ENCODE results near the gene CERK. TPM values are rescaled to one million over a fixed set of nuclear protein-coding genes. Genes with fewer than 3 reads are reported as not detected.

CERK gene
- polyA plus RNA-seq, 3 donors, result 48.6 to 51.4 (median 50.7) TPM

GRCh38 chr22:46703996-46704370 is 34.1 kb downstream of the CERK start:
- no peak for DNase-seq (ENCODE audit: low read depth in 3 of 3, low spot score in 2 of 3)

DNA sequence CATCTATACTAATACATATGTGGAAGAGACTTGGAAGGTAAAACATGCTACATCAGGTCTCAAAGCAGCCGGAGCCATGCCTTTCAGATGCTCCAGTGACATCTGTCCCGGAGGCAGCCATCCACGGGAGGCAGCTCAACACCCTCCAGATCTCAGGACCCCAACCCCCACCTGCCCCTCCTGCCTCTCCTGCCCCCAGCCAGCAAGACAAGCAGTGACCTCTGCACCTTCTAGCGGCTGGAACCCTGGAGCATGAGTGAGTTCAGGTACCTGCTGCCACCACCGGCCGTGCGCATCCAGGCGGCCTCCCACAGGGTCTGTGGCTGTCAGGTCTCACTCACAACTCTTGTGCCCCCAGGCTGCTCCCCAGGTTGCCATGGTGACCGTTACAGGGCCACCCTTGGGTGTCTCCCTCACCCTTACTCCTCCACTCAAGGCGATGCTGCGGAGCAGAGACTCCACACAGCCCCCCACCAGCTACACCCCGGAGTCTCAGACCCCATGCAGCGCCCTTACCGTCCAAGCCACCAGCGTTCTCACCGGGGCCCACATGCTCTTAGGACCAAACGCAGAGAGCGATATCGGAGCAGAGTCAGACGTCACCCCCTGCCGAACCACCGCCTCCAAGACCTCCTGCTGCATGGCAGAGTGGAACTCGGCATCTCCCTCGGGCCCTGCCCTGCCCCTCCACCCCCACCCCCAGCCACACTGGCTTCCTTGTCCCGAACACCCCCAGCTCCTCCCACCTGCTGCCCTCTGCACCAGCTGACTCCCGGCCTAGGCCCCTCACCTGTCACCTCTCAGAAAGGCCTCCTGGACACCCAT is 34.7 kb downstream of the CERK start:
- DNase-seq (ENCODE audit: low read depth in 3 of 3, low spot score in 2 of 3), result no peak

GRCh38 chr22:46701262-46701661 is 36.8 kb downstream of the CERK start:
- DNase-seq (ENCODE audit: low read depth in 3 of 3, low spot score in 2 of 3), result no peak

- DNase-seq (ENCODE audit: low read depth in 3 of 3, low spot score in 2 of 3), result no peak
These were observed 39.0 kb downstream of the CERK start for GRCh38 chr22:46699091-46699490.

DNA sequence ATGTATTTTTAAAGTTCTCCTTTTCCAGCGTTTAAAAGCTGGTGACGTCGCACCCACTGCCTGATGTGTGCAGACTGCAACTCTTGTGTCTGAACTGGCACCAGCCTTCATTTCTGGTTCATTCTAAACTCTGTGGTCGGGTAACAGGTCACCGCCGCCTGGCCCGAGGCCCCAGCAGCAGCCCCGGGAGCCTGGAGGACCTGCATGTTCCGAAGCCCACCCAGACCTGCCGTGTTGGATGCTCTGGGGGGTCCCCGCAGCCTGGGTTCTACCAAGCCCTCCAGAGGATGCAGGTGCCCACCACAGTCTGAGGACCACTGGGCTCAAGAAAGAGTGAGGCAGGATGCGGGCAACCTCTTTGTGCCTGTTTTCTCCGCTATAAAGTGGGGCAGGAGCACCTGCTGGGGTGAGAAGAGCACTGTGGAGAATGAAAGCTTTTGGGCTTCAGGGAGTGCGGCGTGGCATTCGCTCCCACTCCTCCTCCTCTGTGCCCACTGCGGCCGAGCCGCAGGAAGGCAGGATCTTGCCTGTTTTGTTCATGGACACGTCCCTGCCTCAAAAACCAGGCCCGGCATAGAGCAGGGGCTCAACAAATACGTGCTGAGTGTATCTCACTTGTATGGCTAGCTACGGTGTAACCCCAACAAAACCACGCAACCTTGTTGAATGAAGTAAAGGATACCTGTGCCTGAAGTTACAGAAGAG is 40.1 kb downstream of the CERK start:
- DNase-seq (ENCODE audit: low read depth in 3 of 3, low spot score in 2 of 3), result no peak

- DNase-seq (ENCODE audit: low read depth in 3 of 3, low spot score in 2 of 3), result no peak
These were observed 41.4 kb downstream of the CERK start for GRCh38 chr22:46696614-46697013.

DNA sequence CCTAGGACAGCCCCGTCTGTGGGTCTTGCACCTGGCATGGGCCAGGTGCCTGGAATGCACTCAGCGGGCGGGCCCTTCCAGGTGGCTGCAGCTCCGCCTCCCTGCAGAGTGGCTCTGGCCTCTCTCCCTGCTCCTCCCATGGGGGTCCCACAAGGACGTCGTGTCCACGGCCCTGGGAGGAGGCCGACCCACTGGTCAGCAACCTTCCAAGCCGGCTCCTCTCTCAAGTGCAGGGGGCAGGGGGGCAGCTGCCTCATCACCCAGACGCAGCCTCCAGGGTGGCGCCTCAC is 41.9 kb downstream of the CERK start:
- no peak for DNase-seq (ENCODE audit: low read depth in 3 of 3, low spot score in 2 of 3)

- no peak for DNase-seq (ENCODE audit: low read depth in 3 of 3, low spot score in 2 of 3)
These were observed 42.5 kb downstream of the CERK start for GRCh38 chr22:46695346-46696228.

GRCh38 chr22:46694416-46695170 is 43.5 kb downstream of the CERK start:
- DNase-seq (ENCODE audit: low read depth in 3 of 3, low spot score in 2 of 3), result no peak

- DNase-seq (ENCODE audit: low read depth in 3 of 3, low spot score in 2 of 3), result no peak
These were observed 44.2 kb downstream of the CERK start for GRCh38 chr22:46693634-46694415.

GRCh38 chr22:46691571-46691970 is 46.5 kb downstream of the CERK start:
- no peak for DNase-seq (ENCODE audit: low read depth in 3 of 3, low spot score in 2 of 3)

DNA sequence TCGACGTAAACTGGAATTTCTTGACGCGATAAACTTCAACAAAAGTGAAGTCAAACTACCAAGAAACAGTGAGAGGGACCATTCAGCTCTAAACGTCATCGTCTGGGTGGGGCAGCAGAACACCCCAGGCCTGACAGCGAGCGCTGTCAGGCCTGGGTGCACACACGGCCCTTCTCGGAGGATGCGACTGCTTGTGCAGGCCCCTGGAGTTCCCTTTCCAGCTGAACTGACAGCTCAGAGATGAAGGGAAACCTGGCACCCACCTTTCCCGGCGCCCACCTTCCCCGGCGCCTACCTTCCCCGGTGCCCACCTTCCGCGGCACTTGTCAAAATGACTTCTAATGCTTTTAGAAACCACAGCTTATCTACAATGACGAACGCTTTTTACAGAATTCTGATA is 47.9 kb downstream of the CERK start:
- no peak for DNase-seq (ENCODE audit: low read depth in 3 of 3, low spot score in 2 of 3)

DNA sequence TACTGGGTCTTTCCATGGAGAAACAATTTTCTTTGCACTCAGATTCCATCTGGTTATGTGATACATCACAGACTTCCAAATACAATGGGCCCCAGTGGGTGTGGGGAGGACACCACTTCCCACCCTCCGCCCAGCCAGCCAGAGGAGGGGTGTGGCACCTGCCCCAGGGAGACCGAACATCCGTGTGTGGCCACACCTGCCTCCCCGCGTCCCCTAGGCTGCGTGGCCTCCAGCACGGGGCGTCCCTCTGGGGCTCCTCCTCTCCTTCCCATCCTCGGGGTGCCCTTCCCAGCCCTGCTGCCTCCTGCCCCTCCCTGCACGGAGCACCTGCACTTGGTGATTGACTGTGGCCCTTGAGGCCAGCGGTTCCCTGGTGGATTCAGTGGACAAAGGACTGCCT is 49.1 kb downstream of the CERK start:
- DNase-seq (ENCODE audit: low read depth in 3 of 3, low spot score in 2 of 3), result no peak

DNA sequence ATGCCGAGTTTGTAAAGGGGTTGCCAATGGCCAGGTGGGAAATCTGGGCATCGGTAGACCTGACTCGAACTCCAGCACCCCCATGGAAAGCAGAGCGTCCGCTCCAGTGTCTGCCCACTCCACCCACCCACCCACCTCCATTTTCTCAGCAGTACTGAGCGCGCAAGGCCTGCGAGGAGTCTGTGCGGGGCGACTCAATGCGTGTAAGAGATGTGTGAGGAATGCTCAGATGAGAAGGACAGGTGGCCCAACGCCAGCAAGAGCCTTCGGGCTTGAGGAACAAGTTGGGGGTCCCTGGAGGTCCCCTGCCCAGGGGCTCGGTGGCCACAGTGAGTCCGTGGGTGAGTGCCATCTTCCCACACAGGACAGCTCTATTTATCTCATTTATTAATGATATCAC is 50.6 kb downstream of the CERK start:
- DNase-seq (ENCODE audit: low read depth in 3 of 3, low spot score in 2 of 3), result no peak

- no peak for DNase-seq (ENCODE audit: low read depth in 3 of 3, low spot score in 2 of 3)
These were observed 51.0 kb downstream of the CERK start for GRCh38 chr22:46687048-46687444.

DNA sequence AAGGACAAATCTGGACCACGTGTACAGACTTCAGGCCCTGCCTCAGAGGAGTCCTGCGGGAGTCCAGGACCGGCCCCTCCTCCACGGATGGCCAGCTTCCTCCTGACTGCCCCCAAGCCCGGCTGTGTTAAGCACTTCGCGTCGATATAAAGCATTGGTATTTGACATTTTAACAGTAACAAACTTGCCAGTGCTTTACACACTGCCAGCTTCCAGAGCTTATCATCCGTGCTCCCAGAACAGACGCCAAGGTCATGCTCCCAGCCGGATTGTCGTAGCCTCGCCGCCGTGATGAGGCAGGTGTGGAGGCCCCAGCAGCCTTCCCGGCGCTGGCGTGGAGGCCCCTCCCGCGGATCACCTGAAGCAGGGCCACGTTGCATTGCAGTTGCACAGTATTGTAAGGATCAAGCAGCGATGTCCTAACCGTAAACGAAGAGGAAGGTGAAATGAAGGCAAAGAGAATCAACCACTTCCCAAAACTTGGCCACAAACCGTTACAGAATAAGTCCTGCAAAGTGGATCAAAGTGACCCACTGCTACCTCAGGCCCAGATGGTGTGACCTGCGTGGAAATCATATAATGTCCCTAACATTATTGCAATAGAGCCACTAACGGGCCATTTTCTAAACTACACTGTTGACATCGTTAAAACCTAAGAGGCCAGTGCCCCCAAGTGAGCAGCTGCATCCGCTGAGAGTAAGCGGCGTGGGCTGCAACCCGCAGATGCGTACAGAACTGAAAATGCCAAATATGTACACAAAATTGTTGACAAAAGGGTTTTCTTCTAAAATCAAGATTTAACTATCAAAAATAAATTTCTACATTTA is 51.6 kb downstream of the CERK start:
- DNase-seq (ENCODE audit: low read depth in 3 of 3, low spot score in 2 of 3), result no peak

GRCh38 chr22:46684706-46685105 is 53.3 kb downstream of the CERK start:
- DNase-seq (ENCODE audit: low read depth in 3 of 3, low spot score in 2 of 3), result no peak

GRCh38 chr22:46682011-46682731 is 55.9 kb downstream of the CERK start:
- DNase-seq (ENCODE audit: low read depth in 3 of 3, low spot score in 2 of 3), result no peak
